HG03045 (cell line): ENCODE measurements around the gene TSPAN11.

Experiments
- ATAC-seq: cut with Tn5 transposase; IDR thresholded peaks from one replicate; pipeline ENCODE4 v1.9.1; 2021; ENCODE audit warnings: mild to moderate bottlenecking, moderate library complexity; ENCODE audit not compliant: unreplicated experiment

TSPAN11 gene

DNA sequence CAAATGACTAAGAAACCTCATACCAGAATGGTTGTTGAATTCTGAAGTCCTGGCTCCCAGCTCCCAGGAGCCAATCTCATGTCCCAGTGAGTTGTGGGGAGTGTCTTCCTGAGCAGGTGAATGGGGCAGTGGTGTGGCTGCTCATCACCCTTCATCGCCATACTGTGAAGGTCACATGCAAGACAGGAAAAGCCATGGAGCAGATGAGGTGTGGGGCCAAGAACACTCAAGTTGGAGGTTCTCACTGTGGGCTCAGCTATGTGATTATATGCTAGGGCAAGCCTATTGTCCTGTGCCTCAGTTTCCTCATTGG, 16.6 kb upstream of the TSPAN11 start:
- no peak for ATAC-seq

DNA sequence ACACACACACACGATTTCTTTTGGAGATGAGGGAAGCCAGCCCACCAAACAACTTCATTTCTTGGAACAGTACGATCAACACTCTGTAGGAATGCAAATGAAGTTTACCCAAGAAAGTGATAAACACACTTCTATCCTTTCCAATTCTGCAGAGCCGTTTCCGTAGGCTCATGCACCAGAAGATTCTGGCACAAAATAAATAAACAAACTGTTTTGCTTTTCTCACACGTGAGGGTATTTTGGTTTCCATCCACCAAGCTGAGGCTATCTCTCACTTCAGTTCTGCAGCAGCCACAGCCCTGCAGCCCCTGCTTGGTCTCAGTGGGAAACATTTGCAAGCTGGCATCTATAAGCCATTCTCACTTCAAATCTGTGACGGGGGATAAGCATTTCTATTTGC, 15.3 kb upstream of the TSPAN11 start:
- no peak for ATAC-seq

DNA sequence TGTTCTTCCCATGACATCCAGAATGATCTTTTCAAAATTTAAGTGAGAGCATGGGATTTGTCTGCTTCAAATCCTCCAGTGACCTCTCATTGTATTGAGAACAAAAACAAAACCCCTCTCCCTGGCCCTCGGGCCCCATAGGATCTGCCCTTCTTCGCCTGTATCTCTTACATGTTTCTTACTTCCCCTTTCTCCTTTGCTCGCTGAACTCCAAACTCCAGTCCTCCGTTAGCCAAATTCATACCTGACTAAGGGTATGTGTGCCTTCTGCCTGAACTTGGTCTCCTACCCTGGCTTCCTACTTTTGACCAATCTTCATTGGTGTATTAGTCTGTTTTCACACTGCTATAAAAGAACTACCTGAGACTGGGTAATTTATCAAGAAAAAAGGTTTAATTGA, 13.2 kb upstream of the TSPAN11 start:
- ATAC-seq, result no peak

DNA sequence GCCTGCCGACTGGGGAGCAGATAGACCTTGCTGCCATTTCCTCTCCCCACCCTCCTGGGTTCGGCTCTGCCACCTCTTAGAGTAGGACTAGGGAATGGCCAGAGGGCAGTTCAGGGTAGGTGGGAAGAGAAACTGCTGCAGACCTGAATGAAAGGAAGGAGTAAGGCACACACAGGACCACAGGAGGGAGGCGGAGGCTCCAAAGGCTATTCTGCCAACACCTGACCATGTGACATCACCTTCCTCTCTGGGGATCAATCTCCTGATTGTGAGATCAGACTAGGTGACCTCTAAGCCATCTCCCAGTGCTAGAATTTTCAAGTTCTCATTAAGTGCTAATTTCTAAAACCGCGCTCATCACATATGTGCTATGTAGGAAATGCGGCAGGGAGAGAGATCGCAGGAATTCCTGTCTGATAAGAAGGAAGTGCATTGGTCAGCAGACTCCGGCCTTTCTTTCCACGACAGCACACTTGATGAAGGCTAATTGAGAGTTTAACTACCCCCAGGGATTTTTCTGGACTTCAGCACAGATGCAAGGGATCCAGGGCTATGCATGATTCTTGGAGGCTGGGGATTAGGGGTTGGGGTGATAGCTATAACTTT, 11.5 kb upstream of the TSPAN11 start:
- no peak for ATAC-seq

DNA sequence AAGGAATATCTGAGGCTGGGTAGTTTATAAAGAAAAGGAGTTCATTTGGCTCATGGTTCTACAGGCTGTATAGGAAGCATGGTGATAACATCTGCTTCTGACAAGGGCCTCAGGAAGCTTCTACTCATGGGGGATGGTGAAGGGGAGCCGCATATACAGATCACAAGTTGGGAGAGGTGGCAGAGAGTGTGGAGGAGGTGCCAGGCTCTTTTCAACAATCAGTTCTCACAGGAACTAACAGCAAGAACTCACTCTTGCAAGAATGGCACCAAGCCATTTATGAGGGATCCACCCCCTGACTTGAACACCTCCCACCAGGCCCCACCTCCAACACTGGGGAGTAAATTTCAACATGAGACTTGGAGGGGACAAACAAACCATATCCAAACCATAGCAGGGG, 3.5 kb upstream of the TSPAN11 start:
- ATAC-seq, result no peak

DNA sequence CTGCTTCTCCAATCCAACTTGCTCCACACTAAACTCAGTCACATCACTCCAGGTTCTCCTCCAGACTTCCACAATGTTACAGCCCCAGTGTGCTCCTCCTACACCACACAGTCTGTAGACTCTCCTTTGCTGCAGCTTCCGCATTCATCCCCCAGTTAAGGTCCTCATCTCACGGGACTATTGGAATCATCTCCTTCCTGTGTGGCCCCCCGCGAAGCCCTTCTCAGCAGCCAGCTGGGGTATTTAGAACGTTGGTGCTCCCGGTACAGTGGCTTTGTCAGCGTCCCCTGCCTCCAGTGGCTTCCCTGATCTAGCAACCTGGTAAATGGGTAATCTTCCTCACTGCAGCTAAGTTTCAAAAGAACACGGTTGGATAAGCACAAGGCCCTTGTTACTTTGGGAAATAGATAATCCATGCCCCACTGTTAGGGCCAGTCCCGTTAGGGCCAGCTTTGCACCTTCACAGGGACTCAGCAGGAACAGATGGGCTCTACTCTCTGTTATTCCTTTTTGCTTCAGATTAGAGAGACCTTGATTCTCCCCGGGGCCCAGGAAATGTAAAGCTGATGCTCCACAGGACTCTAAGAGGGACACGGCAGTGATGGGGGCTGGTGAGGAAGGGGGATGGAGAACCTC, 823 bp upstream of the TSPAN11 start:
- no peak for ATAC-seq

DNA sequence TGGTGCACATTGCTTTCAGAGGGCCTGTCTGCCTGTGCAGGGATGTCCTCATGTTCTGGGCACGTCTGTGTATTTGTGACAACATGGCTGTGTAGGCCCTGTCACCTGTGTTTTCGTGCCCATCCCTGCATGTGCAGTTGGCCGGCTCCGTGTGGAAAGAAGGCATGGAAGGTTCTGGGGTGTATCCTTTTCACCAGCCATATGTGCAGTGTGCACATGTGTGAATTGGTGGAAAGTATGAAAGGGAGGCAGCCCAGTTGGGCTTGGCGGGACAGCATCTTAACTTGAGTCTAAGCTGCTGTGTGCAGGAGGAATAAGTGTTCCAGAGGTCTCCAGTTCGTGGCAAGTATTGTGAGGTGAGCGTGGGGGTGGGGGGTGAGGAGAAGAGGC, 669 bp downstream of the TSPAN11 start:
- ATAC-seq, result no peak

DNA sequence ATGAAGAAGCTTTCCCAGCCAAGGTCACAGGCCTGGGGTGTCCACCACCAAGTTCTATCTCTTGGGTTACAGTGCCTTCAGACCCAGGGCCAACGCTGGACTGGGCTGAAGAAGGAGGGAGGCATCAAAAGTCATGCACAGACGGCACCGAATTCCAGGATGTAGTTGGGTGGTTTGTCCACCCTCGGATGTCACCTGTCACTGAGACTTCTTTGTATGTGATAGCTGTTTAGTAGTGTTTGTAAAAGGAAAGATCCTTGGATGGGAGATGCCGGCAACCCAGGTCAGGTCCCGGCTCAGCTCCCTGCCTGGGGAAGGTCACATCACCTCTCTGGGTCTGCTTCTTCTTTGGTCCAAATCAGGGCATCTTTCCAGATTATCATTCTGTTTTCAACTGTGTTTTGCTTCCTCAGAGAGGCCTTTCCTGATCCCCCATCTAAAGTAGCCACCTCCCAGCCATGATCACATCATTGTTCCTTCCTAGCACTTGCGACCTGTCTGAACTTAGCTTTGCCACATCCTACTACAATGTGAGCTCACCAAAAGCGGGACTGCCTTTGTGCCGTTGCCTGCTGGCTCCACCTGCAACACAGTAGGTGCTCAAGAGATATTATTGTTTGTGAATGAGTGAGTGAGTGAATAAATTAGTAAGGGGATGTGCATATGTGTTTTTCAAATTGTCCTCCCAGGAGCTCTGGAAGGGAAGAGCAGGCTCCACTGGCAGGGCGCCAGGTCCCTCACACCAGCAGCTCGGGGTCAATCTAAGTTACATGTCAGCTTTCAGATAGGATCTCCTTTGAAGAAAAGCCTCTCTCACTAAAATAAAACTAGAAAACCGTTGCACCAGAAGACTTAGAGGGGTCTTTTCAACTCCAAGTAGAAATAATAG, 2.1 kb downstream of the TSPAN11 start:
- no peak for ATAC-seq

DNA sequence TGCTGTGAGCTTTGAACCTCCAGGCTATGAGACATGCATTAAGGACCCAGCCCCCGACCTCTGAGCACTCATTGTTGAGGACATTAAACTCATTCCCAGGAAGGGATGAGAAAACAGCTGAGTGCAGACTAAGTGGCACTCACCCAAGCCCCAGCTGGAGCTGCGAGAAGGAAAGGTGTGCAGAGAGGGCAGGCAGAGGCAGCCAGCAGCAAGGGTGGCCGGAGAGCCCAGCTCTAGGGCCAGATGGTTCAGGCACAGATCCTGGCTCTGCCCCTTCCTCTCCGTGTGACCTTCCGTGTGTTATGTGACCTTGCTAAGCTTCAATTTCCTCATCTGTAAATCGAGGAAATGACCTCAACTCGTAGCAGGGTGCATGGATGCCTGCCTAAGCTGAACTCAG, 3.7 kb downstream of the TSPAN11 start:
- ATAC-seq, result no peak

DNA sequence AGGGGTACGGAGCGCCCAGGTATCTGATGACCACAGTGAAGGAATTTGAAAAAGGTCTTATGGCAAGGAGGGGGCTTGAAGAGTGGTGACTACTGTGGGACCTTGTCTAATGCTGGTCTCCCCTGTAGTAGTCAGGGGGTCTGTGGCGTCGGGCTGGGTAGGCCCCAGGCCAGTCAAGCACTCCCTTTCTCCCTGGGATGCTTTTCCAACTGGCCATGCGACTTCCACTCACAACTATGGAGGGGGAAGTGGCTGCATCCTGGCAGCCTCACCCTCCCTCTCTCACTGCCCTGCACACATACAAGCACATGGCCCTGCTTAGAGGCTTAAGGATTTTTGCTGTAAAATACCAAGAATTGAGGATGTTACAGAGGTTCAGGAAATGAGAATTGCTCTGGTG, 4.1 kb downstream of the TSPAN11 start:
- ATAC-seq, result no peak

DNA sequence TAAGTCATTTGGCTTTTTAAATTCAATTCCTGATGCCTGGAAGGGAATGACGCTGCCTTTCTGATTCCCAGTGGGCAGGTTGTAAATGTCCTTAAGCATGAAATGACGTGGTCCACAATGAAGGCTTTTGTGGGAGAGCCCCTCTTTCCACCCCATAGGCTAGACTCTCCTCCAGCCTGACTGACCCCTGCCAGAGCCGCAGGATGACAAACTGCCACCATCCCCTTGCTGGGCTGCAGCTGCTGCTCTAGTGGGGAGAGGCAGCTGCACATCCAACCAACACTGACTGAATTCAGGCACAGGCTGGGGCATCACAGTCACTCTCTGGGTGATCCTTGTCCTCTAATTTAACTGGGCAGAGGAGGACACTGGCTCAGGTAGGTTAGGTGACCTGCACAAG, 6.3 kb downstream of the TSPAN11 start:
- no peak for ATAC-seq

DNA sequence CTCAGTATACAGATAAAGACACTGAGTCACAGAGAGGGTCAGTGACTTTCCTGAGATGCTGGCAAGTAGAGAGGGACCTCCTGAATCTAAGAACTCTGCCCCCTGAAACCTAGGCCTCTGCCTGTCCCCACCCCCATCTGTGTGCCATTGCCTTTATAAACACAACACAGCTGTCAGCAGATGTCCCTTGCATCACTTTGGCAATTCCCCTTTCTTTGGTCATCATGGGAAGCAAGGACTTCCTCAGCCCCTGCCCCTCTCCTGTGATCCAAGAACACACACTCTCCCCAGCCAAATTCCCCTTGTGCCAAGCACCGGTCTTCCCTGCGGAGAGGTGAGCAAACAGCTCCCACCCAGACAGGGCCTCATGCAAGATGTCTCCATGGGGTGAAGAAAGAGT, 8.3 kb downstream of the TSPAN11 start:
- ATAC-seq, result no peak

DNA sequence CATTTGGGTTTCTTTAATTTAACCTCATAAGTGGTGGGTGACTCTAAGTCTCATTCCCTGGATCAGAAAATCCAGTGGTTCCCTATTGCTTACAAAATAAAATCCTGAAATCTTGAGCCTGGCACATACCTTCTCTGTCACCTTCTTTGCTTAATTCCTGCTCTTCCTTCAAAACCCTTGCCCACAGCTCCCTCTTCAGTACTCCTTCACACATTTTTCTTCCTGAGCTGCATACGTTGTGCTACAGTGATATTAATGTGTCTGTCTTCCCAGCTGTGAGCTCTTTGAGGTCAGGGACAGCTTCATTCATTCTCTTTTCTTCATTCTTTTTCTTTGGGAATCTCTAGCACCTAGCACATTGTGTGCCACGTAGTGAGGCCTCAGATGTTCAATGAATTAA, 9.5 kb downstream of the TSPAN11 start:
- no peak for ATAC-seq

DNA sequence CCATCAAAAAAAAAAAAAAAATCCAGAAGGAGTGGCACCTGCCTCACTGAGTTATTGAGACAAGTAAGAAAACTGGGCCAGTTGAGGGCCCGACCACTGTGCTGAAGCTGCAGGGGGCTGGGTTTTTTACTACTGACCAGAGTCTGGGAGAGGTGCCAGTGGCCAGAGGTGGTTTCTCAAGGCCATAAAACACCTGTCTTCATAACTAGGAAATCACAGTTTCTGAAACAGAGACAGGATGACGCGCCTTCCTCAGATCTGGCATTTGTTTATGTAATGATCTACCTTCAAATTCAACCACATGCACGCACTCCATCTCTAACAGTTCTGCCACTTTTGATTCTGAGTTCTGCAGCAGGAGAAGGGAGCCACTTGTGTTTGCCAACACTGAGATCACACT, 12.7 kb downstream of the TSPAN11 start:
- no peak for ATAC-seq

DNA sequence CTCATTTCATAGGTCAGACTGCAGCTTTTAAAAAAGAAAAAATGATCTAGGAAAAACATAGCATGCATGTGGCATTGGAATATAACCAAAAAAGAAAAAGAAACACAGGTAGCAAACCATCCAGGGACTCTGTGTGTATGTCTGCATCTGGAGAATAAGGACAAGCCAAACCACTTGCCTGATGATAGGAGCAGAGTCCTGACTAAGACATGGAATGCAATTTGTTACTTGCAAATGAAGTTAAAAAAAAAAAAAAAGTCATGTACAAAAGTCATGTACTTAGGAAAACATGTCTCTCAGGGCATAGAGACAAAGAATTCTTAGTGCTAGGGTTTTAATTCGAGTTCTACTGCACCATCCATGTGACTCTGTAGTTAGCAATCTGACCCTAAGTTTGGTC, 15.9 kb downstream of the TSPAN11 start:
- no peak for ATAC-seq

DNA sequence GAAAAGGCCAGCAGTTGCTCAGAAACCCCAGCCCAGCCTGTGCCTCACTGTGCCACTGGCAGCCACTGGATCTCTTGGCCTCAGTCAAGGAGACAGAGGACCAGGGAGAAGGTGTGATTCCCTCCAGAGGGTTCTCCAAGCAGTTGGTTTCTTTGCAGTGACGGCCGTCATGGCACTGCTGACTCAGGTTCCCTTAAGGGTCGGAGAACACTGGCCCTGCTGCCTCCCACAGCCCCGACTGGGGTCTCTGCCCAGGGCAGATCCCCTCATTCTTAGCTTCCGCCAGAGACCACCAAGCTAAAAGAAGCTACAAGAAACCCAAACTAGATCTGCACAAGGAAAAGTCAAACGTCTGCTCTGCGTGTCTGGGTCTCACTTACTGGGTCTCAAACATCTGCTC, 16.4 kb downstream of the TSPAN11 start:
- ATAC-seq, result no peak

DNA sequence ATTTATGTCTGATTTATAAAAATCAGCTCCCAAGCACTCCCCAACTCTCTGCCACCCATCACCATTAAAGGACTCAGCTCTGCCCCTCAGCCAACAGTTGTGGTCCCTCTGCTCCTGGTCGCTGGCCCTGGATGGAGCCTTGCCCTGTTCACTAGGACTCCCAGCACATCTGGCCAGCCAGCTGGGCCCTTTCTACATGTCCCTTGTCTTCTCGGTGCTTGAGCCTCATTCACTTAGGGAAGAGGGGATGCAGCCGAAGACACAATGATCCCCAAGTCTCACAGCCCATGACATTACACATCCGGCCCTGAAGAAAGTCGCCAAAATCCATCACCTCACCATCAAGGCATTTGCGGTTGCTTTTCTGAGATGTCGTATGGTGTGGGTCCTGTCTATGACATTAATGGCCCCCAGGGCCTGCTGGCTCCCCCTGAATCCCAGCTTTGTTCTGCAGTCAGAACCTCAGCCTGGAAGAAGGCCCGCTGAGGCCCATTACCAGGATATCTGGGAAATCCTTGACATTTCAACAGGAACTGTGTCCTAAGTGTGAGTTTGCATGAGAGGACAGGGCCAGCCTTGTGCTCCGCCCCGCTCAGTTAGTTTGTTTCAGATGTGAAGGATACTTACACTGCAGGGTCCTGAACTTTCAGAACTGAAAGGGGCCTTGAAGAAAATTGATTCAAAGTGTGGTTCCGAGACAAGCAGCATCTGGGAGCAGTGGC, 19.1 kb downstream of the TSPAN11 start:
- no peak for ATAC-seq

DNA sequence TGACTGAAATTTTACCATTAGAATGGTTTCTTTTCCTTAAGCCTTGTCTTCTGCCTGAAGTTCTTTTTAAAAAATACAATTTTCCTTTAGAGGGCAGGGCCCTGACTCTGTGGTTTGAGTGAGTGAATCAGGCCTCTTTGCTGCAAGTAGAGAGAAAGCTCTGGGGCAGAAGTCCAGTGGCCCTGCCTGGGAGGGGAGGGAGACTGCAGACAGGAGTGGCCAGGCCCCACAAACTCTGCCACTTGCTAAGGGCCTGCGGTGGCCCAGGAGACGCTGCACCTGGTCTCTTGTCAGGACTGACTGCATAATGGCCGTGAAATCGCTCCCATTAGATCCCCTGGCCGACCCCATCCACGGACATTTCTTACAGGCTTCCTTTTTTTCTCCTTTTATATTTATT, 25.5 kb downstream of the TSPAN11 start:
- ATAC-seq, result no peak

DNA sequence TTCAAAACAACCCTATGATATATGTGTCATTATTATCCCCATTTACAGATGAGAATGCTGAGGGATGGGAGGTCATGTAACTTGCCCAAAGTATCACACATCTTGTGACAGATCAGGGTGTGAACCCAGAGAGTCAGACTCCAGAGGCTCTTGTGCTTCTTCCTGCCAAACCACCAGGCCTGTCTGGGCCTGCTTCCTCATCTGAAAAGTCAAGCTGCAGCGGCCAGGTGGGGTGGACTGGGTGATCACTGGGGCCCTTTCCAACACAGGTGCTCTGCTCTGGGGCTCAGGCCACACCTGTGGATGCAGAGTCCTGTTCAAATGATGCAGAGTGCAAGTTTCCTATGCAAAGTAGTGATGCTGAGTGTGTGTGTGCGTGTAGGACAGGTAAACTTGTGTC, 26.7 kb downstream of the TSPAN11 start:
- no peak for ATAC-seq

DNA sequence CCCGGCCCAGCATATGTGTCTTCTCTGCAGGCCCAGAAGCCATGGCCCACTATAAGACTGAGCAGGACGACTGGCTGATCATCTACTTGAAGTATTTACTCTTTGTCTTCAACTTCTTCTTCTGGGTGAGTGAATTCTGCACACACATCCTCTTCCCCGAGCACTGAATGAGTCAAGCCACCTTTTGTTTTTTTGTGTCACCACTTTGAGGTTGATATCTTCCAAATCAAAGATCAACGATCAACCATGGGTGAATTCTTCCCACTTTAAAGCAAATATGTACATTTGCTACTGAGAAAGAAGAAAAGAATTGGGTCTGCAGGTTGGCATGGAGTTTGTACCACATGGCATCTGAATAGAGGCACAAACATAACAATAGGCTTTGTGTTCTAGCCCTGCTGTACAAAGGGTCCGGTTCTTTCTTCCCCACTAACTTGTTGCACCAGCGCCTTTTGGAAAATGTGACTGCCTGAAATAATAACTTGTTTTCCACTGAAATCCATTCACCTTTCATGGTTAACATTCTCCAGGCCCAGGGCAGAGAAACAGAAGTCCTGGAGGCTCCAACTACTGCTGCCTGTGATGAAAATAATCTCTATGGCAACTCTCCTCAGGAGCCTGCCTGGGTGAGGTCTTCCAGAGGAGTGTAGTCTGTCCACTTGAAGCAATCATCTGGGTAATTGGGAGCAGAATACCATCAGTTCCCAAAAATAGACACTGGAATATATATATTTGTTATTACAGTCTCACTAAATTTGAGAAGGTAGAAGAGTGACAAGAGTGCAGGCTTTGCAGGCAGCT, 27.6 kb downstream of the TSPAN11 start:
- ATAC-seq, result no peak

DNA sequence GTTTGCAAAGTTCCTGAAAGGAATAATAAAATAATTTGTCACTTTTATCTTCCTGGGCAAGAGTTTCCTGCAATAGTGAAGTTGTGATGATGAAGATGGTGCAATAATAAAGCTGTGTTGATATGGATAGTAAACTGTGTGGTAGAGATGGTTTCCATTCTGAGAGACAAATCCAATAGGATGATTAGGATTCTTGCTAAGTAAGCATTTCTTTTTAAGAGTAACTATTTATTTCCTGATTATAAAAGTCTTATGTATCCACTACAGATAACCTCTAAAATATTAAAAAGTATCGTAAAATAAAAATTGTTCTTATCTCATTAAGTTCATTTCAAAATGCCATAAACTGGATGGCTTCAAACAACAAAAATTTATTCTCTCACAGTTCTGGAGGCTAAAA, 28.7 kb downstream of the TSPAN11 start:
- no peak for ATAC-seq
